ENCODE results near the gene LRCOL1. TPM values are rescaled to one million over a fixed set of nuclear protein-coding genes. Genes with fewer than 3 reads are reported as not detected.

LRCOL1 gene
- total and polyA plus RNA-seq, 2 experiments from 2014 or later: 1.7 TPM; not detected in 1

- H3K4me1 Mint-ChIP-seq: peaks cover 5% of the 10 kb centered on the region
- no peak overlapping the region for H3K4me2 ChIP-seq
- no peak overlapping the region for H3K4me3 Mint-ChIP-seq
- DNase-seq (ENCODE audit: low spot score) (no peak), ATAC-seq (no peak)
- H3K27me3 Mint-ChIP-seq (ENCODE audit: insufficient read depth, low read depth, poor library complexity): peaks cover 67% of the 10 kb centered on the region
- H3F3A ChIP-seq (replicated peaks; ENCODE audit: low read depth): 0 out of 2 replicates have a peak, but pooled peaks cover 10% of the 10 kb centered on the region
- no peaks in the 10 kb centered on the region for H3K79me2 ChIP-seq (replicated peaks; ENCODE audit: insufficient read depth)
- H3K9me3 Mint-ChIP-seq: peaks cover 3% of the 10 kb centered on the region; the same call in 1 of the 3 replicates
- H2AFZ ChIP-seq: no peak overlapping the region
- H3K27ac ChIP-seq (ENCODE audit: low read depth): no peak overlapping the region
- peaks cover 6% of the 10 kb centered on the region; the same call in 1 of the 2 replicates for H4K20me1 ChIP-seq (replicated peaks; ENCODE audit: insufficient read depth)
- peaks cover 3% of the 10 kb centered on the region; the same call in 2 of the 3 replicates for H3K36me3 Mint-ChIP-seq (ENCODE audit: low read depth)
- H3K27ac Mint-ChIP-seq: no peak overlapping the region
- H3K4me1 ChIP-seq (ENCODE audit: insufficient read depth): peaks cover 7% of the 10 kb centered on the region
- TF ChIP-seq, protein P1, sequence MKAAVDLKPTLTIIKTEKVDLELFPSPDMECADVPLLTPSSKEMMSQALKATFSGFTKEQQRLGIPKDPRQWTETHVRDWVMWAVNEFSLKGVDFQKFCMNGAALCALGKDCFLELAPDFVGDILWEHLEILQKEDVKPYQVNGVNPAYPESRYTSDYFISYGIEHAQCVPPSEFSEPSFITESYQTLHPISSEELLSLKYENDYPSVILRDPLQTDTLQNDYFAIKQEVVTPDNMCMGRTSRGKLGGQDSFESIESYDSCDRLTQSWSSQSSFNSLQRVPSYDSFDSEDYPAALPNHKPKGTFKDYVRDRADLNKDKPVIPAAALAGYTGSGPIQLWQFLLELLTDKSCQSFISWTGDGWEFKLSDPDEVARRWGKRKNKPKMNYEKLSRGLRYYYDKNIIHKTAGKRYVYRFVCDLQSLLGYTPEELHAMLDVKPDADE (IDR thresholded peaks at IDR 0.05): no peak
- no peak for TF ChIP-seq EZH2 (IDR thresholded peaks at IDR 0.05; ENCODE audit: low read depth, unreplicated experiment)
- TF ChIP-seq EZH2phosphoT487 (IDR thresholded peaks at IDR 0.05; ENCODE audit: unreplicated experiment): no peak
- TF ChIP-seq JUNB (IDR thresholded peaks at IDR 0.05; ENCODE audit: unreplicated experiment): no peak
- no peak for TF ChIP-seq CREB1 (CRISPR knock-in tag; IDR thresholded peaks at IDR 0.05; ENCODE audit: low read depth)
- TF ChIP-seq STAT1 (IDR thresholded peaks at IDR 0.05; ENCODE audit: unreplicated experiment): no peak
- no peak for TF ChIP-seq ZNF331 (CRISPR knock-in tag; IDR thresholded peaks at IDR 0.05; ENCODE audit: low read depth)
- TF ChIP-seq REST (IDR thresholded peaks at IDR 0.05; ENCODE audit: unreplicated experiment): no peak
- no peak for TF ChIP-seq NANOG (IDR thresholded peaks at IDR 0.05; ENCODE audit: borderline replicate concordance)
- TF ChIP-seq, protein P2, sequence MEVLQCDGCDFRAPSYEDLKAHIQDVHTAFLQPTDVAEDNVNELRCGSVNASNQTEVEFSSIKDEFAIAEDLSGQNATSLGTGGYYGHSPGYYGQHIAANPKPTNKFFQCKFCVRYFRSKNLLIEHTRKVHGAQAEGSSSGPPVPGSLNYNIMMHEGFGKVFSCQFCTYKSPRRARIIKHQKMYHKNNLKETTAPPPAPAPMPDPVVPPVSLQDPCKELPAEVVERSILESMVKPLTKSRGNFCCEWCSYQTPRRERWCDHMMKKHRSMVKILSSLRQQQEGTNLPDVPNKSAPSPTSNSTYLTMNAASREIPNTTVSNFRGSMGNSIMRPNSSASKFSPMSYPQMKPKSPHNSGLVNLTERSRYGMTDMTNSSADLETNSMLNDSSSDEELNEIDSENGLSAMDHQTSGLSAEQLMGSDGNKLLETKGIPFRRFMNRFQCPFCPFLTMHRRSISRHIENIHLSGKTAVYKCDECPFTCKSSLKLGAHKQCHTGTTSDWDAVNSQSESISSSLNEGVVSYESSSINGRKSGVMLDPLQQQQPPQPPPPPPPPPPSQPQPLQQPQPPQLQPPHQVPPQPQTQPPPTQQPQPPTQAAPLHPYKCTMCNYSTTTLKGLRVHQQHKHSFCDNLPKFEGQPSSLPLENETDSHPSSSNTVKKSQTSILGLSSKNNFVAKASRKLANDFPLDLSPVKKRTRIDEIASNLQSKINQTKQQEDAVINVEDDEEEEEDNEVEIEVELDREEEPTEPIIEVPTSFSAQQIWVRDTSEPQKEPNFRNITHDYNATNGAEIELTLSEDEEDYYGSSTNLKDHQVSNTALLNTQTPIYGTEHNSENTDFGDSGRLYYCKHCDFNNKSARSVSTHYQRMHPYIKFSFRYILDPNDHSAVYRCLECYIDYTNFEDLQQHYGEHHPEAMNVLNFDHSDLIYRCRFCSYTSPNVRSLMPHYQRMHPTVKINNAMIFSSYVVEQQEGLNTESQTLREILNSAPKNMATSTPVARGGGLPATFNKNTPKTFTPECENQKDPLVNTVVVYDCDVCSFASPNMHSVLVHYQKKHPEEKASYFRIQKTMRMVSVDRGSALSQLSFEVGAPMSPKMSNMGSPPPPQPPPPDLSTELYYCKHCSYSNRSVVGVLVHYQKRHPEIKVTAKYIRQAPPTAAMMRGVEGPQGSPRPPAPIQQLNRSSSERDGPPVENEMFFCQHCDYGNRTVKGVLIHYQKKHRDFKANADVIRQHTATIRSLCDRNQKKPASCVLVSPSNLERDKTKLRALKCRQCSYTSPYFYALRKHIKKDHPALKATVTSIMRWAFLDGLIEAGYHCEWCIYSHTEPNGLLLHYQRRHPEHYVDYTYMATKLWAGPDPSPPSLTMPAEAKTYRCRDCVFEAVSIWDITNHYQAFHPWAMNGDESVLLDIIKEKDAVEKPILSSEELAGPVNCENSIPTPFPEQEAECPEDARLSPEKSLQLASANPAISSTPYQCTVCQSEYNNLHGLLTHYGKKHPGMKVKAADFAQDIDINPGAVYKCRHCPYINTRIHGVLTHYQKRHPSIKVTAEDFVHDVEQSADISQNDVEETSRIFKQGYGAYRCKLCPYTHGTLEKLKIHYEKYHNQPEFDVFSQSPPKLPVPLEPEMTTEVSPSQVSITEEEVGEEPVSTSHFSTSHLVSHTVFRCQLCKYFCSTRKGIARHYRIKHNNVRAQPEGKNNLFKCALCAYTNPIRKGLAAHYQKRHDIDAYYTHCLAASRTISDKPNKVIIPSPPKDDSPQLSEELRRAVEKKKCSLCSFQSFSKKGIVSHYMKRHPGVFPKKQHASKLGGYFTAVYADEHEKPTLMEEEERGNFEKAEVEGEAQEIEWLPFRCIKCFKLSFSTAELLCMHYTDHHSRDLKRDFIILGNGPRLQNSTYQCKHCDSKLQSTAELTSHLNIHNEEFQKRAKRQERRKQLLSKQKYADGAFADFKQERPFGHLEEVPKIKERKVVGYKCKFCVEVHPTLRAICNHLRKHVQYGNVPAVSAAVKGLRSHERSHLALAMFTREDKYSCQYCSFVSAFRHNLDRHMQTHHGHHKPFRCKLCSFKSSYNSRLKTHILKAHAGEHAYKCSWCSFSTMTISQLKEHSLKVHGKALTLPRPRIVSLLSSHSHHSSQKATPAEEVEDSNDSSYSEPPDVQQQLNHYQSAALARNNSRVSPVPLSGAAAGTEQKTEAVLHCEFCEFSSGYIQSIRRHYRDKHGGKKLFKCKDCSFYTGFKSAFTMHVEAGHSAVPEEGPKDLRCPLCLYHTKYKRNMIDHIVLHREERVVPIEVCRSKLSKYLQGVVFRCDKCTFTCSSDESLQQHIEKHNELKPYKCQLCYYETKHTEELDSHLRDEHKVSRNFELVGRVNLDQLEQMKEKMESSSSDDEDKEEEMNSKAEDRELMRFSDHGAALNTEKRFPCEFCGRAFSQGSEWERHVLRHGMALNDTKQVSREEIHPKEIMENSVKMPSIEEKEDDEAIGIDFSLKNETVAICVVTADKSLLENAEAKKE (CRISPR knock-in tag; IDR thresholded peaks at IDR 0.05): no peak
- no peak for TF ChIP-seq ZNF114 (CRISPR knock-in tag; IDR thresholded peaks at IDR 0.05)
- TF ChIP-seq POLR2AphosphoS5 (IDR thresholded peaks at IDR 0.05; ENCODE audit: low read depth): no peak
- no peak overlapping the region for H3K4me3 ChIP-seq
- H3K36me3 ChIP-seq (ENCODE audit: insufficient read depth): no peaks in the 10 kb centered on the region
- peaks cover 60% of the 10 kb centered on the region for H3K27me3 ChIP-seq (ENCODE audit: insufficient read depth)
- H3K9me2 ChIP-seq (ENCODE audit: insufficient read depth): no peaks in the 10 kb centered on the region
Measured at GRCh38 chr12:132585177-132585576, 25.2 kb downstream of the LRCOL1 start.
